D721Med (cell line): ENCODE measurements around the gene XRCC2.

Experiments
- DNase-seq: peaks from one replicate; pipeline ENCODE4 v3.0.0; 2011; ENCODE audit warnings: low spot score; ENCODE audit not compliant: insufficient read length
- FAIRE-seq: peaks from 2 replicates; lab custom pipeline; 2011; peaks lifted over from hg19 to GRCh38; lab: Jason Lieb, UNC
- CTCF ChIP-seq: IDR thresholded peaks from 2 replicates; pipeline ENCODE4 v1.5.1; 2012; ENCODE audit warnings: mild to moderate bottlenecking, control low read depth; ENCODE audit not compliant: insufficient read depth; ENCODE audit errors: missing control alignments

The XRCC2 gene

GRCh38 chr7:152615031-152615741, 60.8 kb downstream of the XRCC2 start:
- FAIRE-seq (no peak), DNase-seq (peak; percentile 55)
- no peak for TF ChIP-seq CTCF

- FAIRE-seq (no peak), DNase-seq (no peak)
- no peak for TF ChIP-seq CTCF
These were observed 67.3 kb downstream of the XRCC2 start for GRCh38 chr7:152608656-152609055.

GRCh38 chr7:152608208-152608607, 67.7 kb downstream of the XRCC2 start:
- TF ChIP-seq CTCF = no peak
- FAIRE-seq = no peak
- no peak for DNase-seq

- DNase-seq (no peak), FAIRE-seq (no peak)
- TF ChIP-seq CTCF = no peak
These were observed 68.9 kb downstream of the XRCC2 start for GRCh38 chr7:152607007-152607406.

- FAIRE-seq (no peak), DNase-seq (no peak)
- TF ChIP-seq CTCF = no peak
These were observed 73.0 kb downstream of the XRCC2 start for GRCh38 chr7:152602962-152603361.

- DNase-seq (no peak), FAIRE-seq (no peak)
- no peak for TF ChIP-seq CTCF
These were observed 74.6 kb downstream of the XRCC2 start for GRCh38 chr7:152601305-152601798.

GRCh38 chr7:152600266-152600665, 75.7 kb downstream of the XRCC2 start:
- DNase-seq (no peak), FAIRE-seq (no peak)
- no peak for TF ChIP-seq CTCF
